Muscle layer of colon (tissue), 2 donors: ENCODE results near the gene POTEC.
"Not testable (repeated sequence)": the region's sequence is repeated elsewhere in the genome, so short reads cannot be mapped to it uniquely, and the experiment has no call there.

ENCODE experiments used
- H3K27ac ChIP-seq: one replicate; pipeline ENCODE4 v1.7.0; 2013; ENCODE audit warnings: low read depth, mild to moderate bottlenecking, low read length, moderate library complexity
- H3K27me3 ChIP-seq, 2 donors: one replicate each; pipeline ENCODE4 v1.7.0; 2013; ENCODE audit warnings: low read length in 2 of 2, mild to moderate bottlenecking in 2 of 2; ENCODE audit not compliant: insufficient read depth in 2 of 2, control insufficient read depth in 1 of 2
- H3K36me3 ChIP-seq: one replicate; pipeline ENCODE4 v1.7.0; 2013; ENCODE audit warnings: mild to moderate bottlenecking, low read length; ENCODE audit not compliant: insufficient read depth
- H3K4me1 ChIP-seq: one replicate; pipeline ENCODE4 v1.7.0; 2013; ENCODE audit warnings: mild to moderate bottlenecking, low read length; ENCODE audit not compliant: insufficient read depth
- H3K4me3 ChIP-seq, 2 donors: one replicate each; pipeline ENCODE4 v1.7.0; 2013; ENCODE audit warnings: low read length in 2 of 2, low read depth in 1 of 2, mild to moderate bottlenecking in 1 of 2, moderate library complexity in 1 of 2
- H3K9ac ChIP-seq: one replicate; pipeline ENCODE4 v1.7.0; 2013; ENCODE audit warnings: low read length
- H3K9me3 ChIP-seq: one replicate; pipeline ENCODE4 v1.7.0; 2013; ENCODE audit warnings: mild to moderate bottlenecking, low read length
- donor health status: abdominal sarcoma.
- donor health status: Adenocarcinoma of cecum.

The POTEC gene

DNA sequence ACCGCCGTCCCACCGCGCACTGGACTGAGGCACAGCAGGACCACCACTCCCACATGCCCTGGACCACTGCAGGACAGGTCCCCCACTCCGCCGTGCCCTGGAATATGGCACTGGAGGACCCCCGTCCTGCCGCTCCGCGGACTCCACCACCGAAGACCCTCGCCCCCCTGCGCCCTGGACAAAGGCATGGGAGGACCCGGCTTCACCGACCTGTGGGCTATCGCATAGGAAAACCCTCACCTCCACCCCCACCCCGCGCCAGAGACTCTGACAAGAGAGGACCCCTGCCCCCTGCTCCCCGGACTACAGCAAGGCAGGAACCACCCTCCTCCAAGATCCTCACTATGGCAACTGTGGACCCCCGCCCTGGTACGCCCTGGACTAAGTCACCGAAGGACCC, 68.6 kb downstream of the POTEC start:
- H3K36me3 ChIP-seq, H3K27me3 ChIP-seq, H3K4me3 ChIP-seq, H3K27ac ChIP-seq, H3K9ac ChIP-seq, H3K4me1 ChIP-seq, H3K9me3 ChIP-seq: not testable (repeated sequence)

DNA sequence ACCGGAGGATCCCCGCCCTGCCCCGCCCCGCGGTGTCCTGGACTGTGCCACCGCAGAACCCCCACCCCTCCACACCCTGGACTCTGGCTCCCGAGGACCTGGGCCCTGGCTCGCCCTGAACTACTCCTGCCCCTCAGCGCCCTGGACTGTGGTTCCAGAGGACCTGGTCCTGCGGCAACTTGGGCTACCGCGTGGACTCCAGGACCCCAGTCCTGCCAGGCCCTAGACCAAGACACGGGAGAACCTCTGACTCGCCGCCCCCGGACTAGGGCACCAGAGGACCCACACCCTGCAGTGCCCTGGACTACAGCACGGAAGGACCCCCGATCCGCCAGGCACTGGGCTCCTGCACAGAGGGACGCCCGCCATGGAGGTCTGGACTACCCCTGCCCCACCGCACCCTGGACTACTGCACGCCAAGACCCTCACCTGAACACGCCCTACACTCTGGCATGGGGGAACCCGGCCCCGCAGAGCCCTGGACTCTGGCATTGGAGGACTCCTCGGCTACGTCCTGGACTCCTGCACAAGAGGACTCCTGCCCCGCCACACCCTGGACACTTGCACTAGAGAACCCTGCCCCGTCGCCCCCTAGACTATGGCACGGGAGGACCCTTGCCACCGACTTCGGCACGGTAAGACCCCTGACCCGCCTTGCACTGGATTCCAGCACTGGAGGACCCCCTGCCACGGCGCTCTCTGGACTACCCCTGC, 69.2 kb downstream of the POTEC start:
- H3K4me3 ChIP-seq, H3K9ac ChIP-seq, H3K4me1 ChIP-seq, H3K9me3 ChIP-seq, H3K27ac ChIP-seq, H3K36me3 ChIP-seq, H3K27me3 ChIP-seq: not testable (repeated sequence)

DNA sequence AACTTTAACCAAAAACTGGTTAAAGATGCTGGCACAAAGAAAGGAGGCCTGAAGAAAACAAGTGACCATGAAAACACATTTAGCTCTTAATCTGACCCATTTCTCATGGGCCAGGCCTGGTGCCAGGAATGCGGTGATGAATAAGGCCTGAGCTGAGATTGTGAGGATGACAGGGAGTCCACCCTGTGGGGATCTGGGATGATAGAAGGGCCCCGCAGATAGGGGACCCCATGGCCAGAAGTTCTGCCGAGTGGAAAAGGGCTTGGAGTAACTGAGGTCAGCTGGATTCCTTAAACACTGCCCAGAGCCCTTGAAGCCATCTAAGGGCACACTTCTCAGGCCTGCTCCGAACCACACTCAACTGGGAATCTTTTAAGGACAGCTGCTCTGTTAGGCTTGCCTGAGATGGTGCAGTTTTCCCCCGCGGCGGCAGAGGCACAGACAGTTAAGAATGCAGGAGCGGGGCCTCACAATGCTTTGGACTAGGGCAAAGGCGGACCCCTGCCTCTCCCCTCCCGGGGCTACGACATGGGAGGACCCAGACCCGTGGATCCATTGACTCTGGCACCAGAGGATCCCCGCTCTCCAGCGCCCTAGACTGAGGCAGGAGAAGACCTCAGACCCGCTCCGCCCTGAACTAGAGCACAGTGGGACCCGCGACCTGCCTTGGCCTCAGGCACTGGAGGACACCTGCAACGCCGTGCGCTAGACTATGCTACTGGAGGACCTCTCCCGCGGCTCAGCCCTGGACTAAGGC, 70.0 kb downstream of the POTEC start:
- not testable (repeated sequence) for H3K9me3 ChIP-seq, H3K27ac ChIP-seq, H3K4me3 ChIP-seq

DNA sequence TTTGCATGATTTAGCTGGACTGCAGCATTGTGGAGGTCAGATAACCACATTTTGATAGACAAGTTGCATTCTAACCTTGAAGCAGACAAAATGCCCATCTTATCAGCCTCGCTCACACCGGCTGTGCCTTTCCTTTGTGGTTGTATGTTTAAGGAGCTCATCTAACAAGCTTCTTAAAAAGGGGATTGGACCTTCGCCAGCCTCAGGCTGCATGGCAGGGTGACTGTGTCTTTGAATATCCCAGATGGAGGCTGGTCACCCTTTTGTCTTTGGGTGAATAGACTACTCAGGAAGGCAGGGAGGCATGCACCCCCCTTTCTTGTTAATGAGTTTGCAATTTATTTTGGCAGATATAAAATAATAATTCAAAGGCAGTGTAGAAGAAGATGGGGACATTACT, 72.1 kb downstream of the POTEC start:
- H3K9ac ChIP-seq, H3K4me3 ChIP-seq, H3K36me3 ChIP-seq, H3K9me3 ChIP-seq, H3K27me3 ChIP-seq, H3K27ac ChIP-seq, H3K4me1 ChIP-seq: not testable (repeated sequence)

More for the DNA sequence above, 70.0 kb downstream of the POTEC start:
- H3K36me3 ChIP-seq, H3K4me1 ChIP-seq, H3K9ac ChIP-seq, H3K27me3 ChIP-seq: not testable (repeated sequence)

DNA sequence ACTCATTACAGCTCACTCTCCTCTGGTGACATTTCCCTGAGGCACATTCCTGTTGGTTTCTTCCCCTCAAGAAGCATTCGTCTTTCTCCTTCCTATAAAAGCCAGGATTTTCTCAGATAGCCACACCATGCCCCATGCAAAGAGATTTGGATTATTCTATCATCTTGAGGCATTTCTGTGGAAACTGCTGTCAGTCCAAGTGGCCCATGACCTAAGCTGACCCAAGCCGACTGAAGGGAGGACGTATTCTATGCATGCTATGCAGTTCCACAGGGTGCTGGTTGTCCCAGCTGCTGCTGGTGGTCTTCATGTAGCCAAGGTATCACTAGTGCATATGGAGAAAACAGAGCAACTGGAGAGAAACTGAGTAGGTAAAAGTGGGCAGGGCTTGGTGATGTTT, 73.0 kb downstream of the POTEC start:
- H3K9me3 ChIP-seq, H3K9ac ChIP-seq, H3K36me3 ChIP-seq, H3K27ac ChIP-seq, H3K4me1 ChIP-seq, H3K27me3 ChIP-seq, H3K4me3 ChIP-seq: not testable (repeated sequence)

DNA sequence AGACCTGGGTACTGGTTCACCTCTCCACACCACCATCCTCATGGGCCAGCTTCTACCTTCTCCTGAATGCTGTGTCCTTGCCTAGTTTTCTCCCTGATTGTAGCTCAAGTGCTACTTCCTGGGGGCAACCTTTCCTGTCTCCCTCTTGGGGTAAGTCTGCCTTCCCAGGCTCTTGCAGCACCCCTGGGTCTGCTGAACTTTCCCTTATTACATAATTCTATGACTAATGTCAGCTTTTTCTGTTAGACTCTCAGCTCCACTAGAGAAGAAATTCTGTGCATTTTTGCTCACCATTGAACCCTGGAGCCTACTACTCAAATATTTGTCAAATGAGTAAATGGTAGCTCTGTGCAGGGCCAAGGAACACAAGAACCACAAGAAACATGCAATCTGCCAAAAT, 73.4 kb downstream of the POTEC start:
- not testable (repeated sequence) for H3K9me3 ChIP-seq, H3K27ac ChIP-seq, H3K9ac ChIP-seq, H3K4me3 ChIP-seq, H3K27me3 ChIP-seq, H3K4me1 ChIP-seq, H3K36me3 ChIP-seq

DNA sequence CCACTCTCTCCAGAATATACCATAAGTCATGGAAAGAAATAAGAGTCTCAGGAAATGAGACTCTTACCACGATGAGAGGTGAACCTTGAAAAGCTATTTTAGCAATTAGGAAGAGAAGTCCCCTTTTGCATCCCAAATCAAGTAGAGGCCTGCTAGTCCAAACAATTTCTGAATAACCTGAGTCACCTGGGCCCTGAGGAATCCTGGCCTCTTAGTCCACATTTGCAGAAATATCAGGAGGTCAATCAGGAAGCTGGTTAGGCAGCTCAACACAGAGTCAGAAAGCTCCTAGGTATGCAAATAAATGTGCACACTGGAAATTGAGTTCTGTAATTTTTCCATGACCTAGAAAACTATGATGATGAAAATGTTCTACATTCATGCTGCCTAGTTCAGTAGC, 77.4 kb downstream of the POTEC start:
- not testable (repeated sequence) for H3K9ac ChIP-seq, H3K27ac ChIP-seq, H3K4me1 ChIP-seq, H3K27me3 ChIP-seq, H3K36me3 ChIP-seq, H3K9me3 ChIP-seq, H3K4me3 ChIP-seq
